Measurements from ENCODE around the gene TNP2.

GRCh38 chr16:11265124-11265523 is 4.0 kb downstream of the TNP2 start:
- TF ChIP-seq CTCF (conservative IDR thresholded peaks at IDR 0.05) (no peak), ZFX (IDR thresholded peaks at IDR 0.05) (no peak)
